H9 (cell line): ENCODE results near the gene GNB3. TPM values are rescaled to one million over a fixed set of nuclear protein-coding genes. Genes with fewer than 3 reads are reported as not detected.

Source experiments
- DNase-seq: peaks from one replicate; pipeline ENCODE4 v3.0.0-alpha.2; 2017
- H2AFZ ChIP-seq: one replicate; pipeline ENCODE4 v1.6.1; 2013; ENCODE audit warnings: mild to moderate bottlenecking, low read length, control low read depth, moderate library complexity
- H2AK5ac ChIP-seq: 2 replicates; pipeline ENCODE4 v1.6.1; 2013; ENCODE audit warnings: low read length, control low read depth, mixed read lengths; ENCODE audit not compliant: insufficient read length
- H2BK120ac ChIP-seq: one replicate; pipeline ENCODE4 v1.6.1; 2013; ENCODE audit warnings: low read depth, mild to moderate bottlenecking, low read length, control low read depth, inconsistent platforms; ENCODE audit not compliant: poor library complexity, severe bottlenecking
- H2BK12ac ChIP-seq: 2 replicates; pipeline ENCODE4 v1.6.1; 2013; ENCODE audit warnings: low read length, control low read depth, mixed read lengths, low read depth; ENCODE audit not compliant: insufficient read length
- H2BK15ac ChIP-seq: 2 replicates; pipeline ENCODE4 v1.6.1; 2013; ENCODE audit warnings: low read depth, low read length, control low read depth
- H2BK20ac ChIP-seq: one replicate; pipeline ENCODE4 v1.6.1; 2013; ENCODE audit warnings: low read depth, mild to moderate bottlenecking, low read length, control low read depth, inconsistent platforms; ENCODE audit not compliant: poor library complexity, severe bottlenecking
- H2BK5ac ChIP-seq: 2 replicates; pipeline ENCODE4 v1.6.1; 2013; ENCODE audit warnings: low read length, control low read depth, mixed read lengths; ENCODE audit not compliant: insufficient read length
- H3K14ac ChIP-seq: 2 replicates; pipeline ENCODE4 v1.6.1; 2013; ENCODE audit warnings: low read length, control low read depth; ENCODE audit not compliant: insufficient read depth
- H3K18ac ChIP-seq: 2 replicates; pipeline ENCODE4 v1.6.1; 2013; ENCODE audit warnings: low read depth, mild to moderate bottlenecking, mixed read lengths, low read length, control low read depth; ENCODE audit not compliant: insufficient read length
- H3K23ac ChIP-seq: 2 replicates; pipeline ENCODE4 v1.6.1; 2013; ENCODE audit warnings: low read length, control low read depth, mixed read lengths, low read depth; ENCODE audit not compliant: insufficient read length
- H3K23me2 ChIP-seq: 2 replicates; pipeline ENCODE4 v1.6.1; 2013; ENCODE audit warnings: low read depth, mild to moderate bottlenecking, mixed read lengths, low read length, control low read depth; ENCODE audit not compliant: insufficient read length, poor library complexity, severe bottlenecking
- H3K27ac ChIP-seq: 2 replicates; pipeline ENCODE4 v1.5.1; 2013; ENCODE audit warnings: low read length, control low read depth, mixed read lengths, low read depth; ENCODE audit not compliant: insufficient read length
- H3K27me3 ChIP-seq: 2 replicates; pipeline ENCODE4 v1.6.1; 2013; ENCODE audit warnings: low read length, control low read depth, inconsistent platforms; ENCODE audit not compliant: insufficient read depth
- H3K4ac ChIP-seq: 2 replicates; pipeline ENCODE4 v1.6.1; 2013; ENCODE audit warnings: low read depth, mild to moderate bottlenecking, control low read depth, inconsistent platforms, low read length, moderate library complexity
- H3K4me1 ChIP-seq: 2 replicates; pipeline ENCODE4 v1.6.1; 2013; ENCODE audit warnings: low read length, control low read depth, inconsistent platforms; ENCODE audit not compliant: insufficient read depth
- H3K4me2 ChIP-seq: 2 replicates; pipeline ENCODE4 v1.6.1; 2013; ENCODE audit warnings: low read length, control low read depth, mixed read lengths; ENCODE audit not compliant: insufficient read length, insufficient read depth
- H3K56ac ChIP-seq: 2 replicates; pipeline ENCODE4 v1.6.1; 2013; ENCODE audit warnings: low read depth, mild to moderate bottlenecking, mixed read lengths, low read length, control low read depth; ENCODE audit not compliant: insufficient read length
- H3K79me1 ChIP-seq: 2 replicates; pipeline ENCODE4 v1.6.1; 2013; ENCODE audit warnings: low read depth, mild to moderate bottlenecking, moderate library complexity, low read length, control low read depth, inconsistent platforms; ENCODE audit not compliant: insufficient read depth, poor library complexity, severe bottlenecking
- H3K79me2 ChIP-seq: 2 replicates; pipeline ENCODE4 v1.6.1; 2013; ENCODE audit warnings: low read length, control low read depth, inconsistent platforms; ENCODE audit not compliant: insufficient read depth
- H3K9ac ChIP-seq: 2 replicates; pipeline ENCODE4 v1.6.1; 2013; ENCODE audit warnings: low read length, control low read depth, mixed read lengths; ENCODE audit not compliant: insufficient read length; ENCODE audit errors: extremely low read depth
- H3K9me3 ChIP-seq: one replicate; pipeline ENCODE4 v1.6.1; 2013; ENCODE audit warnings: low read depth, low read length, inconsistent platforms; ENCODE audit not compliant: control insufficient read depth
- H3T11ph ChIP-seq: one replicate; pipeline ENCODE4 v1.6.1; 2013; ENCODE audit warnings: mild to moderate bottlenecking, low read length, control low read depth, inconsistent platforms
- H4K20me1 ChIP-seq: one replicate; pipeline ENCODE4 v1.6.1; 2013; ENCODE audit not compliant: control insufficient read depth, insufficient read length, insufficient read depth
- H4K5ac ChIP-seq: 2 replicates; pipeline ENCODE4 v1.6.1; 2013; ENCODE audit warnings: low read depth, mild to moderate bottlenecking, mixed read lengths, low read length, control low read depth; ENCODE audit not compliant: insufficient read length
- H4K8ac ChIP-seq: replicated peaks from 2 replicates; pipeline ENCODE4 v1.6.1; 2013; ENCODE audit warnings: low read length, control low read depth, mixed read lengths, low read depth; ENCODE audit not compliant: insufficient read length
- H4K91ac ChIP-seq: 2 replicates; pipeline ENCODE4 v1.6.1; 2013; ENCODE audit warnings: low read depth, mild to moderate bottlenecking, moderate library complexity, mixed read lengths, low read length, control low read depth; ENCODE audit not compliant: insufficient read length
- H3K27ac Mint-ChIP-seq, 3 experiments: 2 replicates in 2 of 3; 3 replicates in 1 of 3; pipeline ENCODE4 v1.8.0; 2020 to 2021; ENCODE audit warnings: mixed read lengths in 3 of 3, mild to moderate bottlenecking in 1 of 3, moderate library complexity in 1 of 3
- H3K27me3 Mint-ChIP-seq: 2 replicates; pipeline ENCODE4 v1.8.0; 2021; ENCODE audit warnings: low read depth, mild to moderate bottlenecking, moderate library complexity, mixed read lengths
- H3K36me3 Mint-ChIP-seq, 3 experiments: 2 replicates in 2 of 3; 3 replicates in 1 of 3; pipeline ENCODE4 v1.8.0; 2020 to 2021; ENCODE audit warnings: low read depth in 3 of 3, mixed read lengths in 3 of 3; ENCODE audit not compliant: insufficient read depth in 1 of 3
- H3K4me1 Mint-ChIP-seq, 2 experiments: 2 replicates each; pipeline ENCODE4 v1.8.0; 2020; ENCODE audit warnings: mixed read lengths in 2 of 2
- H3K4me3 Mint-ChIP-seq, 2 experiments: 2 replicates in 1 of 2; 3 replicates in 1 of 2; pipeline ENCODE4 v1.8.0; 2020 to 2021; ENCODE audit warnings: mild to moderate bottlenecking in 2 of 2, mixed read lengths in 2 of 2, moderate library complexity in 1 of 2
- H3K9me3 Mint-ChIP-seq, 2 experiments: 2 replicates in 1 of 2; 3 replicates in 1 of 2; pipeline ENCODE4 v1.8.0; 2020; ENCODE audit warnings: mild to moderate bottlenecking in 2 of 2, mixed read lengths in 2 of 2, moderate library complexity in 1 of 2
- WGBS: extraction: QIAGEN DNeasy Blood & Tissue Kit; methylation state at CpG from one replicate; pipeline ENCODE4 v1.1.7; 2013; ENCODE audit warnings: missing lambda C conversion rate, low lambda C conversion rate, mixed read lengths; ENCODE audit not compliant: insufficient read length; ENCODE audit errors: extremely low coverage; 5-methylcytosine and 5-hydroxymethylcytosine counted together
- total RNA-seq: library from RNA; stranded (reverse); gene quantifications from 2 replicates; pipeline ENCODE4 v1.2.1, GENCODE V29; 2021
- TF ChIP-seq, protein P1 (sequence below): fragments of 200-600 bp; sonication (generic); conservative IDR thresholded peaks from 3 replicates; pipeline ENCODE4 v1.8.0; 2021; ENCODE audit warnings: antibody characterized with exemption, mild to moderate bottlenecking

GNB3 gene
- total RNA-seq, 1 experiment from 2014 or later: 17.3 TPM

DNA sequence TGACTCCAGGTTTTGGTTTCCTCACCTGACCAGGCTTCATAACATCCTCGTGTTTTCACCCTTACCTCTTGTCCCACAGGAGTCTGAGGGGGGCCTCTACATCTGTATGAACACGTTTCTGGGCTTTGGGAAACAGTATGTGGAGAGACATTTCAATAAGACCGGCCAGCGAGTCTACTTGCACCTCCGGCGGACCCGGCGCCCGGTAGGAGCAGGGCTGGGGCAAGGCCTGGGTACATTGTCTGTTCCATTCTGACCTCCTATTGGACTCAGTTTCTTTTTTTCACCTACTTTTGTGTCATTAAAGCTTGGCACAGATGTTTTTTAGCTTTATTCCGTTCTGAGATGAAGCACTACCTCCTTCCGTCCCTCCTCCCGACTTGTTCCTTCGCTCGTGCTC, 14.6 kb downstream of the GNB3 start:
- H3K18ac ChIP-seq: no peak overlapping the region
- H4K8ac ChIP-seq: no peak overlapping the region
- no peak overlapping the region for H3K23ac ChIP-seq
- H2BK15ac ChIP-seq: no peak overlapping the region
- H3K9me3 Mint-ChIP-seq: no peaks in the 10 kb centered on the region; a peak in 1 of 5 replicates
- no peak overlapping the region for H4K5ac ChIP-seq
- H4K91ac ChIP-seq: no peak overlapping the region
- no CpG with 5 or more reads among the region's 14 CpGs for WGBS
- H3K23me2 ChIP-seq: peaks cover 16% of the 10 kb centered on the region
- TF ChIP-seq, protein P1, sequence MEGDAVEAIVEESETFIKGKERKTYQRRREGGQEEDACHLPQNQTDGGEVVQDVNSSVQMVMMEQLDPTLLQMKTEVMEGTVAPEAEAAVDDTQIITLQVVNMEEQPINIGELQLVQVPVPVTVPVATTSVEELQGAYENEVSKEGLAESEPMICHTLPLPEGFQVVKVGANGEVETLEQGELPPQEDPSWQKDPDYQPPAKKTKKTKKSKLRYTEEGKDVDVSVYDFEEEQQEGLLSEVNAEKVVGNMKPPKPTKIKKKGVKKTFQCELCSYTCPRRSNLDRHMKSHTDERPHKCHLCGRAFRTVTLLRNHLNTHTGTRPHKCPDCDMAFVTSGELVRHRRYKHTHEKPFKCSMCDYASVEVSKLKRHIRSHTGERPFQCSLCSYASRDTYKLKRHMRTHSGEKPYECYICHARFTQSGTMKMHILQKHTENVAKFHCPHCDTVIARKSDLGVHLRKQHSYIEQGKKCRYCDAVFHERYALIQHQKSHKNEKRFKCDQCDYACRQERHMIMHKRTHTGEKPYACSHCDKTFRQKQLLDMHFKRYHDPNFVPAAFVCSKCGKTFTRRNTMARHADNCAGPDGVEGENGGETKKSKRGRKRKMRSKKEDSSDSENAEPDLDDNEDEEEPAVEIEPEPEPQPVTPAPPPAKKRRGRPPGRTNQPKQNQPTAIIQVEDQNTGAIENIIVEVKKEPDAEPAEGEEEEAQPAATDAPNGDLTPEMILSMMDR: no peak
- H3K4me1 Mint-ChIP-seq: peaks cover 17 to 18% of the 10 kb centered on the region in 2 experiments
- H3K4ac ChIP-seq: no peak overlapping the region
- no peak overlapping the region for H3K4me2 ChIP-seq
- no peak overlapping the region for H3K14ac ChIP-seq
- H3K4me1 ChIP-seq: no peaks in the 10 kb centered on the region; the same call in 1 of the 2 replicates
- H3K79me2 ChIP-seq: peaks cover 5% of the 10 kb centered on the region; the same call in 1 of the 2 replicates
- H2BK20ac ChIP-seq: no peak overlapping the region
- H4K20me1 ChIP-seq: peaks cover 2% of the 10 kb centered on the region
- H3K79me1 ChIP-seq: no peaks in the 10 kb centered on the region
- H3K27ac ChIP-seq: no peak overlapping the region
- DNase-seq: no peak
- H3K4me3 Mint-ChIP-seq: no peak overlapping the region
- no peaks in the 10 kb centered on the region for H3K27me3 ChIP-seq
- H3T11ph ChIP-seq: no peak overlapping the region
- H3K27me3 Mint-ChIP-seq: no peaks in the 10 kb centered on the region
- no peak overlapping the region for H2BK5ac ChIP-seq
- H3K36me3 Mint-ChIP-seq: peaks cover 29 to 60% (median 57%) of the 10 kb centered on the region in 3 experiments; a peak in 6 of 7 replicates
- no peak overlapping the region for H2AFZ ChIP-seq
- no peaks in the 10 kb centered on the region for H3K9me3 ChIP-seq
- H3K56ac ChIP-seq: no peak overlapping the region
- H3K27ac Mint-ChIP-seq: no peak overlapping the region
- no peak overlapping the region for H2BK120ac ChIP-seq
- H3K9ac ChIP-seq: no peak overlapping the region
- H2BK12ac ChIP-seq: no peak overlapping the region
- no peak overlapping the region for H2AK5ac ChIP-seq
